ENCODE measurements around the gene PLEKHH1. TPM values are rescaled to one million over a fixed set of nuclear protein-coding genes. Genes with fewer than 3 reads are reported as not detected.

PLEKHH1 gene
- 27.2 and 33.3 TPM in 2 replicates for total RNA-seq (2021; fragmentation: NEBNext Ultra II Directional; extraction: Animal tissue kit (Norgen Biotek cat#: 25700))
- 28.3 and 33.0 TPM in 2 replicates for polyA plus RNA-seq (2011; rRNA removed)
- 22.4 TPM for polyA plus RNA-seq (2011; cell fraction: cytosol; rRNA removed)
- 96.0 TPM for polyA plus RNA-seq (2011; cell fraction: nucleus; rRNA removed)
- 26.9 to 35.8 TPM (median 30.8 TPM) in 4 replicates for polyA plus RNA-seq (2012, experiment 1 of 2)
- polyA plus RNA-seq (2012, experiment 2 of 2), result 8.6 TPM
- polyA plus RNA-seq (2013, experiment 1 of 2), result 19.9 TPM
- polyA plus RNA-seq (2013, experiment 2 of 2), result 15.1 TPM
- polyA minus RNA-seq (2011; rRNA and poly(A)+ RNA removed), result 32.1 and 33.8 TPM in 2 replicates
- polyA minus RNA-seq (2011; cell fraction: cytosol; rRNA and poly(A)+ RNA removed), result 22.7 TPM
- 53.8 TPM for polyA minus RNA-seq (2011; cell fraction: nucleus; rRNA and poly(A)+ RNA removed)
- long read RNA-seq, experiment 1, partial matches to known transcripts, result 9 of 10 reads
- long read RNA-seq, experiment 1, other reads (novel, unspliced or antisense), result 1 of 10 reads
- long read RNA-seq, experiment 2, result 0 reads

- H2BK12ac ChIP-seq (ENCODE audit: low read depth, low read length), result no peak within 1 kb of the TSS; the same call in 1 of the 2 replicates
- POLR2A ChIA-PET (ENCODE audit: partially characterized antibody), result interaction anchor here (0.8 to 5.5 kb wide), 14 partner anchors 9 to 229 kb away, joined by 3 to 37 read pairs (median 4); partner anchors contain the start of gene PLEK2
- H3K4me1 ChIP-seq (replicated peaks in 1 of 4; ENCODE audit: control insufficient read depth in 3 of 4, insufficient read depth in 4 of 4, low read length in 3 of 4), result peaks cover 0 to 6% (median 2%) of the 10 kb centered on the region in 4 experiments; a peak in 5 of 7 replicates
- peak within 1 kb of the TSS; percentile 69 to 81 for H3K4me2 ChIP-seq (ENCODE audit: insufficient read depth in 1 of 2, low read depth in 2 of 2, low read length in 2 of 2)
- H3K14ac ChIP-seq (ENCODE audit: insufficient read length), result no peak within 1 kb of the TSS
- H4K91ac ChIP-seq (replicated peaks; ENCODE audit: insufficient read length, low read length), result no peak within 1 kb of the TSS
- H2BK120ac ChIP-seq (replicated peaks; ENCODE audit: low read depth, low read length), result no peak within 1 kb of the TSS
- no peak within 1 kb of the TSS for H3K23ac ChIP-seq (ENCODE audit: insufficient read length)
- peak within 1 kb of the TSS; percentile 52 for H3K56ac ChIP-seq (replicated peaks; ENCODE audit: insufficient read length, low read depth, low read length)
- H3K18ac ChIP-seq (ENCODE audit: extremely low read depth, low read length), result peak within 1 kb of the TSS; percentile 62; the same call in 1 of the 2 replicates
- H3K79me2 ChIP-seq (ENCODE audit: control insufficient read depth in 1 of 2, insufficient read depth in 2 of 2, low read length in 2 of 2), result peaks cover 4 to 8% of the 10 kb centered on the region in 2 experiments; a peak in 2 of 4 replicates
- CTCF ChIA-PET (ENCODE audit: partially characterized antibody), result interaction anchor here (0.7 to 43.6 kb wide), 7 partner anchors 9 to 171 kb away, joined by 3 to 924 read pairs (median 7); no protein-coding TSS in a partner anchor
- no peaks in the 10 kb centered on the region for H3K27me3 ChIP-seq (replicated peaks in 1 of 4; ENCODE audit: control insufficient read depth in 3 of 4, extremely low read depth in 1 of 4, insufficient read depth in 3 of 4, low read length in 3 of 4)
- H2BK5ac ChIP-seq (ENCODE audit: low read depth, low read length), result no peak within 1 kb of the TSS; the same call in 1 of the 2 replicates
- no peak within 1 kb of the TSS for H2AK5ac ChIP-seq (ENCODE audit: low read depth, low read length)
- H3K36me3 ChIP-seq (ENCODE audit: control insufficient read depth in 2 of 4, insufficient read depth in 4 of 4, low read length in 3 of 4), result no peaks in the 10 kb centered on the region; a peak in 1 of 8 replicates
- no peak within 1 kb of the TSS for H2BK15ac ChIP-seq (ENCODE audit: low read length)
- no peak within 1 kb of the TSS for H3K4ac ChIP-seq (replicated peaks; ENCODE audit: insufficient read length, low read depth, low read length)
- peak within 1 kb of the TSS; percentile 66 to 77 (median 75) for H3K9ac ChIP-seq (replicated peaks in 1 of 4; ENCODE audit: extremely low read depth in 1 of 4, low read depth in 3 of 4, low read length in 3 of 4)
- H2BK20ac ChIP-seq (ENCODE audit: low read length), result no peak within 1 kb of the TSS
- H3K79me1 ChIP-seq (ENCODE audit: low read depth, low read length), result no peaks in the 10 kb centered on the region; the same call in 1 of the 2 replicates
- DNase-seq (ENCODE audit: low read depth in 1 of 2, low spot score in 2 of 2) (peak; percentile 63 to 84), FAIRE-seq (no peak)
- 0 out of 2 replicates have a peak within 1 kb of the TSS, but pooled peaks have one; percentile 4 for H2AFZ ChIP-seq (ENCODE audit: low read length)
- H3K23me2 ChIP-seq (ENCODE audit: low read depth, low read length), result no peaks in the 10 kb centered on the region; the same call in 1 of the 2 replicates
- 1% methylated on average over 25 of the region's 86 CpGs; no CpG with 5 or more reads in 1 of the 2 experiments for WGBS, 2 experiments (ENCODE audit: extremely low coverage in 1 of 2, insufficient coverage in 1 of 2, insufficient read length in 1 of 2, insufficient replicate concordance in 2 of 2, low coverage in 1 of 2, low lambda C conversion rate in 2 of 2, missing lambda C conversion rate in 1 of 2)
- peak within 1 kb of the TSS; percentile 29 for H4K5ac ChIP-seq (ENCODE audit: insufficient read length, low read depth, low read length)
- H3K9me3 ChIP-seq (ENCODE audit: insufficient read depth in 2 of 2, low read depth in 1 of 2, low read length in 1 of 2), result no peaks in the 10 kb centered on the region
- H4K20me1 ChIP-seq (replicated peaks in 1 of 2; ENCODE audit: control insufficient read depth in 1 of 2, insufficient read depth in 2 of 2, low read length in 2 of 2), result no peaks in the 10 kb centered on the region
- peak within 1 kb of the TSS; percentile 57 to 82 (median 64) for H3K4me3 ChIP-seq (ENCODE audit: extremely low read depth in 1 of 4, insufficient read depth in 2 of 4, low read depth in 3 of 4, low read length in 4 of 4)
- peak within 1 kb of the TSS; percentile 31; the same call in 1 of the 2 replicates for H3K27ac ChIP-seq (ENCODE audit: low read depth, low read length)
- H4K8ac ChIP-seq (ENCODE audit: extremely low read depth, insufficient read depth, low read length), result peak within 1 kb of the TSS; percentile 80
- TF ChIP-seq JUND (IDR thresholded peaks at IDR 0.05; ENCODE audit: low read length), result peak; percentile 34; the same call in 1 of the 2 replicates
- no peak for TF ChIP-seq SP2 (IDR thresholded peaks at IDR 0.05; ENCODE audit: low read length)
- TF ChIP-seq POLR2A (IDR thresholded peaks at IDR 0.05; ENCODE audit: control extremely low read depth in 1 of 2, low read depth in 2 of 2, low read length in 2 of 2), result peak; percentile 55 to 68
- no peak for TF ChIP-seq MAX (IDR thresholded peaks at IDR 0.05)
- TF ChIP-seq KDM4A (IDR thresholded peaks at IDR 0.05; ENCODE audit: low read depth, low read length, severe bottlenecking), result peak; percentile 47
- TF ChIP-seq POU5F1 (IDR thresholded peaks at IDR 0.05; ENCODE audit: low read depth, low read length), result no peak
- TF ChIP-seq YY1 (IDR thresholded peaks at IDR 0.05; ENCODE audit: low read depth, low read length), result no peak
- TF ChIP-seq ASH2L (IDR thresholded peaks at IDR 0.05; ENCODE audit: low read length), result peak; percentile 83
- 0 out of 2 replicates have a peak, but pooled peaks have one; percentile 27 for TF ChIP-seq SUZ12 (IDR thresholded peaks at IDR 0.05; ENCODE audit: low read length)
Observed at GRCh38 chr14:67532998-67533753, at the start of gene PLEKHH1. TSS of gene PLEKHH1 (plus strand) at chr14:67533290. CDS start at chr14:67541868, 8,578 bp downstream.
